Astrocyte (in vitro differentiated cells and primary cell): ENCODE measurements around the gene LIMK1. TPM values are rescaled to one million over a fixed set of nuclear protein-coding genes. Genes with fewer than 3 reads are reported as not detected.
A peak's percentile ranks its signal among the peaks of the same experiment; 100 is the strongest.

ENCODE experiments used
- DNase-seq: peaks from one replicate; pipeline ENCODE4 v3.0.0-alpha.2; 2010; ENCODE audit warnings: low read depth
- FAIRE-seq: peaks from 2 replicates; lab custom pipeline; 2011; peaks lifted over from hg19 to GRCh38; lab: Jason Lieb, UNC
- H2AFZ ChIP-seq: 2 replicates; pipeline ENCODE4 v1.6.0; 2012; ENCODE audit warnings: low read depth, low read length, inconsistent platforms
- H3K27ac ChIP-seq: 2 replicates; pipeline ENCODE4 v1.5.1; 2011; ENCODE audit warnings: low read depth, low read length, inconsistent platforms
- H3K27me3 ChIP-seq: 2 replicates; pipeline ENCODE4 v1.6.0; 2011; ENCODE audit warnings: low read length, inconsistent platforms; ENCODE audit not compliant: insufficient read depth
- H3K36me3 ChIP-seq: 2 replicates; pipeline ENCODE4 v1.5.1; 2011; ENCODE audit warnings: low read length, inconsistent platforms; ENCODE audit not compliant: insufficient read depth
- H3K4me1 ChIP-seq: 2 replicates; pipeline ENCODE4 v1.5.1; 2011; ENCODE audit warnings: low read length, inconsistent platforms; ENCODE audit not compliant: insufficient read depth
- H3K4me2 ChIP-seq: 2 replicates; pipeline ENCODE4 v1.6.0; 2012; ENCODE audit warnings: low read length, inconsistent platforms
- H3K4me3 ChIP-seq: 2 replicates; pipeline ENCODE4 v1.5.1; 2011; ENCODE audit warnings: low read depth, mild to moderate bottlenecking, low read length, inconsistent platforms; ENCODE audit not compliant: insufficient read depth
- H3K79me2 ChIP-seq: 2 replicates; pipeline ENCODE4 v1.6.0; 2012; ENCODE audit warnings: mild to moderate bottlenecking, low read length, inconsistent platforms; ENCODE audit not compliant: insufficient read depth
- H3K9ac ChIP-seq: 2 replicates; pipeline ENCODE4 v1.6.0; 2012; ENCODE audit warnings: mild to moderate bottlenecking, low read length, inconsistent platforms
- H3K9me3 ChIP-seq: 2 replicates; pipeline ENCODE4 v1.5.1; 2012; ENCODE audit warnings: low read depth, mild to moderate bottlenecking, low read length, inconsistent platforms; ENCODE audit not compliant: insufficient read depth
- H4K20me1 ChIP-seq: 2 replicates; pipeline ENCODE4 v1.6.0; 2012; ENCODE audit warnings: low read length, inconsistent platforms; ENCODE audit not compliant: insufficient read depth
- H3K27ac Mint-ChIP-seq: one replicate; pipeline ENCODE4 v1.8.0; 2021; ENCODE audit warnings: mild to moderate bottlenecking, mixed read lengths; ENCODE audit not compliant: unreplicated experiment
- H3K27me3 Mint-ChIP-seq: one replicate; pipeline ENCODE4 v1.8.0; 2021; ENCODE audit warnings: low read depth, mixed read lengths; ENCODE audit not compliant: unreplicated experiment
- H3K36me3 Mint-ChIP-seq: one replicate; pipeline ENCODE4 v1.8.0; 2021; ENCODE audit warnings: low read depth, mixed read lengths; ENCODE audit not compliant: unreplicated experiment
- H3K4me1 Mint-ChIP-seq: one replicate; pipeline ENCODE4 v1.8.0; 2021; ENCODE audit warnings: low read depth, mixed read lengths; ENCODE audit not compliant: unreplicated experiment
- H3K4me3 Mint-ChIP-seq: one replicate; pipeline ENCODE4 v1.8.0; 2021; ENCODE audit warnings: mild to moderate bottlenecking, moderate library complexity, mixed read lengths; ENCODE audit not compliant: unreplicated experiment
- H3K9me3 Mint-ChIP-seq: one replicate; pipeline ENCODE4 v1.8.0; 2021; ENCODE audit warnings: mild to moderate bottlenecking, mixed read lengths; ENCODE audit not compliant: unreplicated experiment
- CTCF ChIP-seq: IDR thresholded peaks from 2 replicates; pipeline ENCODE4 v1.5.1; 2011; ENCODE audit warnings: low read depth, mild to moderate bottlenecking, inconsistent platforms, low read length, moderate library complexity; ENCODE audit not compliant: insufficient read depth
- EZH2 ChIP-seq: IDR thresholded peaks from 2 replicates; pipeline ENCODE4 v1.6.1; 2012; ENCODE audit warnings: mild to moderate bottlenecking, low read length, inconsistent platforms; ENCODE audit not compliant: insufficient read depth
- total RNA-seq: library from RNA; stranded (reverse); gene quantifications from 2 replicates; pipeline ENCODE4 v1.2.1, GENCODE V29; 2021

Gene LIMK1
- total RNA-seq, 1 donor from 2014 or later: 67.8 TPM

DNA sequence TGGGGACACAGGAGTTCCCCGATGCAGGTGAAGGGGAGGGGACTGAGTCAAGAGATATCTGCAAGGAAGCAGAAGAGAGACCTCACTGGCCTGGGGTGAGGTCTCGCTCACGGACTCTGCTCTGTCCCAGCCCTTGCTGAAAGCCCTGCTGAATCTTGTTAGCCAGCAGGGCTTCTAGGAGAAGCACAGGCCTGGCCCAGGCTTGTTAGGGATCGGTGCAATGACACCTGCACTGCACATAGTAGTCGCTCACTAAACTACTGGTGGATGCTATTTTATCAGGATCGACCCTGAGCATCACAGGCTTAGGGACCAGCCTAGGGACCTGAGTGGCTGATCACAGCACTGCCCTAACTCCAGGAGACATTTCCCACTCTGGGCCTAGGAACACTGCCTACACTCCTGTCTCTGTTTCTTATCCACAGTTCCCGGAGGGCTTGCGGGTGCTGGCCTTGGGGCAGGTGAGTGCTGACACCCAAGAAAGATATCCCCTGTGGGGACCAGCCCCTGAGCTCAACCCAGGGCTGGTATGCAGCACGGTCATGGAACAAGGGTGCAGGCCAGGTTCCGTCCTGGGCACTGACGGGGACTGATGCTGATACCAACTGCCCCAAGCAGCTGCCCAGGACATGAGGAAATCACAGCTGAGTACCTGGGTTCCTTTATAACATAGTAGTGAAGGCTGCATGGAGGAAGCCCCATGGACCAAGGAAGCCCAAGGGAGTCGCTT is 42.6 kb upstream of the LIMK1 start:
- Histone ChIP-seq H2AFZ (no peak overlapping the region), H3K27ac (no peak overlapping the region)
- no peak for FAIRE-seq

DNA sequence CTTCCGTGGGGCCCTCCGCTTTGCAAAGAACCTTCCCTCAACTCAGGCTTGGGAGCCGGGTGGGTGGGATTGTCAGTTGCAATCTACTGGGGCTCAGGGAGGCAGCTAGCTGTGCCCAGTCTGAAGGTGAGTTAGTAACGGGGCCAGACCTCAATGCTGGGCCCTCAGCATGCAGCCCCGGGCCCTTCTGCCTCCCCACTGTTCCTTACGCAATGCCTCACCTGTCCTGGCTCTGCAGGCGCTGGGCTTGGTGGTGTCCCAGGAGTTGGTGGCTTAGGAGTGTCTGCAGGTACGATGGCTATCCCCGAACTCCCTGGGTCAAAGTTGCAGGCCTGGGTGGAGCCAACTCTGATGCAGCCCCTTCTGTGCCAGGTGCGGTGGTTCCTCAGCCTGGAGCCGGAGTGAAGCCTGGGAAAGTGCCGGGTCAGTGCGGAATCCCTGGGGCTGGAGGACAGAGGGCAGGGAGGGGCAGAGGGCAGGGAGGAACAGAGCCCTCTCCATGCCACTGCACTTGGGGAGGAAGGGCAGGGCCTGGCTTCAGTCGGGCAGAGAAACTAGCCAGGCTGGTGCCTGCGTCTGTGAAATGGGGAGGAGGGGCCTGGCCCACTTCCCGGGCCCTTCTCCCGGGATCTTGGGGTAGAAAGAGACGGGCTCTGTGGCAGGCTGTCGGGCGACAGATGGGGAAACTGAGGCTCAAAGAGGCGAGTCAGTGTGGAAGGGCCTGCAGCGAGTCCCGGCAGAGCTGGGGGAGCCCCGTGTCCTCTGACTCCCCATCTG is 40.7 kb upstream of the LIMK1 start:
- H2AFZ ChIP-seq: no peak overlapping the region
- peaks cover 66% of the 10 kb centered on the region for H3K27me3 Mint-ChIP-seq
- H3K9me3 Mint-ChIP-seq: no peaks in the 10 kb centered on the region
- H3K4me3 Mint-ChIP-seq: no peak overlapping the region
- H3K4me1 ChIP-seq: peaks cover 13% of the 10 kb centered on the region
- H3K36me3 Mint-ChIP-seq: no peaks in the 10 kb centered on the region
- FAIRE-seq: no peak
- peaks cover 3% of the 10 kb centered on the region for H3K4me1 Mint-ChIP-seq
- no peaks in the 10 kb centered on the region for H3K36me3 ChIP-seq
- no peak overlapping the region for H3K9ac ChIP-seq
- no peak overlapping the region for H3K27ac Mint-ChIP-seq
- peak overlapping the region; percentile 66 for H3K4me2 ChIP-seq
- H3K79me2 ChIP-seq: no peaks in the 10 kb centered on the region
- no peak for TF ChIP-seq EZH2
- no peak for TF ChIP-seq CTCF
- no peak overlapping the region for H3K27ac ChIP-seq
- no peak overlapping the region for H3K4me3 ChIP-seq
- H3K9me3 ChIP-seq: no peaks in the 10 kb centered on the region
- no peaks in the 10 kb centered on the region for H3K27me3 ChIP-seq
- no peaks in the 10 kb centered on the region for H4K20me1 ChIP-seq
- no peak for DNase-seq

More for the DNA sequence above, 42.6 kb upstream of the LIMK1 start:
- Histone ChIP-seq H3K79me2 (no peaks in the 10 kb centered on the region), H3K27me3 (no peaks in the 10 kb centered on the region), H3K4me2 (no peak overlapping the region), H3K4me1 (peaks cover 13% of the 10 kb centered on the region), H3K4me3 (no peak overlapping the region), H4K20me1 (no peaks in the 10 kb centered on the region), H3K9ac (no peak overlapping the region), H3K9me3 (no peaks in the 10 kb centered on the region), H3K36me3 (no peaks in the 10 kb centered on the region)
- Mint-ChIP-seq H3K36me3 (no peaks in the 10 kb centered on the region), H3K27ac (no peak overlapping the region), H3K4me3 (no peak overlapping the region), H3K4me1 (peaks cover 3% of the 10 kb centered on the region), H3K9me3 (no peaks in the 10 kb centered on the region), H3K27me3 (peaks cover 58% of the 10 kb centered on the region)
- DNase-seq: no peak
- TF ChIP-seq CTCF (no peak), EZH2 (no peak)
